GM18502 (cell line): ENCODE data around the gene LBP.

Experiments used
- ATAC-seq: cut with Tn5 transposase; IDR thresholded peaks from one replicate; pipeline ENCODE4 v1.9.1; 2021; ENCODE audit warnings: mild to moderate bottlenecking; ENCODE audit not compliant: unreplicated experiment, poor library complexity

The LBP gene

DNA sequence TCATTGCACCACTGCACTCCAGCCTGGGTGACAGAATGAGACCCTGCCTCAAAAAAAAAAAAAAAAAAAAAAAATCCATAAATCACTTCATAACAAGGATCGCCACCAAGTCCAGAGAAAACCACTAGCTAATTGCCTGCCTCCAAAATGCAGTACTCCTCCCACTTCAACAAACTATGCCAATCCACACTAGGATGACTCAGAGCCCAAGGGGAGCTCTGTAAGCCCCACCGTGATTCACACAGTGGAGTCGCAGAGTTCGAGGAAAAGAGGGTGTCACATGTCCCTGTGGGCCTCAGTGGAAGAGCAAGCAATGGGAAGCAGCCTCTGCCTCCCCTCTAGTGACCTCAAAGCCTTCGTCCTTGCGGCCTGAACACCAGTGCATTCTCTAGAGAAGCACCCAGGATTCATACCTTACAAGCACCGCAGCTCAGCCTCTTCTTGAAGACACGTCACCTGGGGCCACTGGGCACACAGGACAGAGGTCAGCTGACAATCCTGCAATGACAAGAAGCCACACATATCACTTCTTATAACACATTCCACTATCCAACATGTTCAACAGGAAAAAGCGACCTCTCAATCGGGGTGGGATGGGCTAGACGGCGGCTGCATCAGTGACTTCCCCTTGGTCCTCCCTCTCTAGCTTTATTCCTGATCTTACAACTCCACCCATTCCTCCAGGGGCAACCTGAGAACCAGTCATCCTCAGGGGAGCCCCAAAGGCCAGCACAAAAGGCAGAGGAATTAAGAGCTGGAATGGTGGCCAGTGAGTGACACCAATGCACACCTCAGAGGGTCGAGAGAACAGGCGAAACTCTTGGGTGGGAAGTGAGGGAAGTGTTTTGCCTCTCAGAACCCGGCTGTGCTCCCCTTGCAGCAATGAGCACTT lies 80.0 kb downstream of the LBP start:
- ATAC-seq, result no peak
